Smooth muscle cell of the umbilical artery (primary cell): ENCODE measurements around the gene FFAR4. TPM values are rescaled to one million over a fixed set of nuclear protein-coding genes. Genes with fewer than 3 reads are reported as not detected.

ENCODE experiments used
- total RNA-seq: library from RNA; depleted of rRNA; stranded (reverse); fragments of >200 nt; gene quantifications from 2 replicates; pipeline ENCODE4 v1.2.3, GENCODE V29; 2014

Gene FFAR4
- not detected in 2 replicates for total RNA-seq

GRCh38 chr10:93566435-93567276 lies at the start of gene FFAR4:
TSS of gene FFAR4 (plus strand) at chr10:93566665. CDS start at chr10:93566721, 56 bp downstream.

GRCh38 chr10:93601146-93601773 lies 34.8 kb downstream of the FFAR4 start, which contains the start of gene RBP4:
TSS of gene RBP4 (minus strand) at chr10:93601235. CDS start at chr10:93601028, 207 bp downstream.

GRCh38 chr10:93612311-93612710 lies 45.8 kb downstream of the FFAR4 start, which contains the start of gene PDE6C:
TSS of gene PDE6C (plus strand) at chr10:93612537. CDS start at chr10:93612726, 189 bp downstream.

Other genes with a start within 250 kb of the FFAR4 start
- gene MYOF, start 84.3 kb upstream of the FFAR4 start, total RNA-seq: 202 and 385 TPM in 2 replicates
- gene CEP55, start 70.1 kb upstream of the FFAR4 start, total RNA-seq: 2.7 and 23.3 TPM in 2 replicates
- 0.09 and 0.30 TPM in 2 replicates for gene RBP4, start 34.6 kb downstream of the FFAR4 start, total RNA-seq
- not detected in 2 replicates for gene PDE6C, start 45.9 kb downstream of the FFAR4 start, total RNA-seq
- 15.3 and 25.8 TPM in 2 replicates for gene FRA10AC1, start 135.9 kb downstream of the FFAR4 start, total RNA-seq
- not detected in 2 replicates for gene LGI1, start 191.3 kb downstream of the FFAR4 start, total RNA-seq